GM21717 (cell line): ENCODE results near the gene TRIM4.
"Not testable (repeated sequence)": the region's sequence is repeated elsewhere in the genome, so short reads cannot be mapped to it uniquely, and the experiment has no call there.

ENCODE experiments used
- ATAC-seq: cut with Tn5 transposase; IDR thresholded peaks from one replicate; pipeline ENCODE4 v1.9.1; 2021; ENCODE audit warnings: mild to moderate bottlenecking, moderate library complexity; ENCODE audit not compliant: unreplicated experiment

Gene TRIM4

DNA sequence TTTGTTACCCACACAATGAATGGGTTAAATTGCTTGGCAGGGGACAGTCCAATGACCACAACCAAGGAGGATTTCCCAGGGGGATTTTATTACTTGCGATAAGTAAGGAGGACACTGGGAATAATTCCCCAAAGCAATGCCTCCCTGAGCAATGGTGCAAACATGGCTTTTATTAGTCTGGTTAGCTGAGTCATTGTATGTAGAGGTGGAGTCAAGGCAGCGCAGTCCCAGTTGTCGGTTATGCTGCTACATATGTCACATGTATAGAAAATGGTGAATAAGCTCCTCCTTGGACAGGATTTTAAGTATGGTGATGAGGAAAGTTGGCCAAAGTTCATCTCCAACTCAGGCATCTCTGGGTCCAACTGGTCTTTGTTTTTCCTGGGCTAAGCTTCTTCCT, 3.9 kb upstream of the TRIM4 start:
- ATAC-seq = no peak

DNA sequence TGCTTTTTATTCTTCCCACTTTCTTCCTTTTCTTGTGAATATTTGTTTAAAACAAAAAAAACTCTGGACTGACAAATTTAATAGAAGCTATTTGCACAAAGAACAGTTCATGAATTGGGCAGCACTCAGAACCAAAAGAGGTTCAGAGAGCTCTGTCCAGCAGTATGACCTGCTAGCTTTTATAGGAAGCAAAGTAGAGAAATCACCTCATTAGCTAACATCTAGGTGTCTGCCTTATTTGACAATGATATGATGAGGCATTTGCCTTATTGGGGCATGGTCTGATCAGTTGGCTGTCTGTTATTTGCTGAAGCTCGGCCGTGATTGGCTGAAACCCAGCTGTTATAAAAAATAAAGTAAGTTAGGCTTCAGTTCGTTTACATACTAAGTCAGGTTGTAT, 819 bp upstream of the TRIM4 start:
- no peak for ATAC-seq

DNA sequence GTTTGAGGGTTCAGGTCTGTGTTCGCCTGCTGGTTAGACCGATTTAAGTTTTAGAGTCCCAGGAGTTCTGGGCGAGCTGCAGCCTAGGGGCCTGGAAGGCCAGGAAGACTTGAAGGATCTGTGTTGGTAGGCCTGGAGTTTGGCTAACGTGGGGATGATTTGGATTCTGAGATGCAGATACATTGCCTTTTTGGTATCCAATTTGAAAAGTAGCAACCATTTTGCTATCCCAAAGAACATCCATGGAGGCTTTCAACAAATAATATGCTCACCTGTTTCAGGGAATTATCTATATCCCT, 433 bp upstream of the TRIM4 start:
- no peak for ATAC-seq

DNA sequence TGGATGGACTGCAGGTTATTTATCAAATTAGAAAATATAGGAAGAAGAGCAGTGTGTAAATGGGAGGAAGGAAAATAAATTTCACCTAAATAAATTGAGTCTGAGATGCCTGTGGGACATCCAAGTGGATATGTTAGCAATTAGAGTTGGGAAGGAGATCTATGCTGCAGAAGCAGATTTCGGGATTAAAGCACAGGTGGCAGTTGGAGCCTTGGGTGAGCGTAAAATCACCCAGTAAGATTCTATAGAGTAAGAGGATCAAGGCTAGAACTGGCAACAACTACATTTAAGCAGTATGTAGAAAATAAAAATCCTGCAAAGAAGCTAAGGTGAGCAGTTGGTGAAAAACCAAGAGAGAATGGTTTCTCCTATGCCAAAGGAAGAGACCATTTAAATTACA, 8.4 kb downstream of the TRIM4 start:
- no peak for ATAC-seq

DNA sequence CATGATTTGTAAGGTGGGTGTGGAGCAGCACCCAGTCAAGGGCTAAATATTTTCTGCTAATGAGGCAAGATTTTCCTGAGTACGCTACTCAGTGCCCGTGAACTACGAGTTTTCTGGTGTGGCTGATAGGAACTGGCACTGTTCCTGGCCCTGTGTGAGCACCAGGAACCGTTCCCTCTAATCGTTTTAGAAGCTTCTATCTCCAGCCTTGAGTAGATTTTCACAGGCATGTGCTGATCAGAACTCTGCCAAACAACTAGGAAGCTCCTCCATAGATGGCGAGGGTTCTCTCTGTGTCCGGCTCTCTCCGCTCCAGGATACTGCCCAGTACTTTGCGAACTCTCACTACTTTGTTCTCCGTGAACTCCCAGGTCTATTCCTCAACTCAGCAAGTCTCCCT, 17.7 kb downstream of the TRIM4 start:
- no peak for ATAC-seq

DNA sequence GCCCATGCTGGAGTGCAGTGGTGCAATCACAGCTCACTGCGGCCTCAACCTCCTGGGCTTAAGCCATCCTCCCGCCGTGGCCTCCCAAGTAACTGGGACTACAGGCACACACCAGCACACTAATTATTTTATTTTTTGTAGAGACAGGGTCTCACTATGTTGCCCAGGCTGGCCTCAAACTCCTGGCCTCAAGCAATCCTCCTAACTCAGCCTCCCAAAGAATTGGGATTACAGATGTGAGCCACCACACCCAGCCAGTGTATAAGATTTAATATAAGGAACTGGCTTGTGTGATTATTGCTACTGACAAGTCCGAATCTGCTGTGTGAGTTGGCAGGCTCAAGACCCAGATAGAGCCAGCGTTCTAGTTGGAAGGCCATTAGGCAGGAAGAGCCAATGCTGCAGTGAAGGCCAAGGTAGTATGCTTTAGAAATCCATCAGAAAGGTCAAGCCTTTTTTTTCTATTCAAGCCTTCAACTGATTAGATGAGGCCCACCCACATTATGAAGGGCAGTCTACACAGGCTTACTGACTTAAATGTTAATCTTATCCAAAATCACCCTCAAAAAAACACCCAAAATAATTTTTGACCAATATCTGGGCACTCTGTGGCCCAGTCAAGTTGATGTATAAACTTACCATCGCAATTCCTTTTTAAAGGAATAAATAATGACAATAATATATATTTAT, 19.4 kb downstream of the TRIM4 start:
- ATAC-seq = no peak

DNA sequence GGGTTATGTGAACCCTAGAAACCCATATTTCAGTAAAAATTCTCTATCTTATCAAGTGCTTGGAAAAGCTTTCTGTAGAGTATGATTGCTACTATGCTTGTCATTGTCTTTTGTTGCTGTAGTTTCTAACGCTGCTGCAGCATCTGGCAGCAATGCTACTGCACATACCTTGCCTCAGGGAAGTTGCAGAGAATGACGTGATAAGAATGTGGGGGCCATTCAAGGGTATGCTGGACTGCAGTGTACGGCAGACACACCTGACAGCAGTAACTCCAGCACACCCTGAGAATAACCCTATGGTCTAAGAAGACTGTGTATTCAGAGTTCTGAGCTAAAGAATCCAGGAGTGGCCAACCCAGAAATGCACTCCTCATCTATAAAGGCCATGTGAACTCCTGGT, 20.5 kb downstream of the TRIM4 start:
- no peak for ATAC-seq

DNA sequence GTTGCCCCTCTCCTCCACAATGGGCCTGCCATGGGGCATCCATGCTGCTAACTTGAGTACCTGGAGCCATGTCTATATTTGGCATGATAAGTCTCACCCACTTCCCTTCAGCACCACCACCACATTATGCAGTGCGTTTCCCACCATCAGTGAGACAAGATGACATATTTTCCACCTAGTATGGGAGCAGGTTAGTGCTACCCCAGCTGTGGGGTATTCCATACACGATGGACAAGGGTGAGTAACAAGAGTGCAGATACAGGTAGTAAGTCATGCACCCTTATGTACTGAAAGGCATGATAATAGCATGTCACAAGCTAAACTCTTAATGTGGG, 21.3 kb downstream of the TRIM4 start:
- no peak for ATAC-seq

DNA sequence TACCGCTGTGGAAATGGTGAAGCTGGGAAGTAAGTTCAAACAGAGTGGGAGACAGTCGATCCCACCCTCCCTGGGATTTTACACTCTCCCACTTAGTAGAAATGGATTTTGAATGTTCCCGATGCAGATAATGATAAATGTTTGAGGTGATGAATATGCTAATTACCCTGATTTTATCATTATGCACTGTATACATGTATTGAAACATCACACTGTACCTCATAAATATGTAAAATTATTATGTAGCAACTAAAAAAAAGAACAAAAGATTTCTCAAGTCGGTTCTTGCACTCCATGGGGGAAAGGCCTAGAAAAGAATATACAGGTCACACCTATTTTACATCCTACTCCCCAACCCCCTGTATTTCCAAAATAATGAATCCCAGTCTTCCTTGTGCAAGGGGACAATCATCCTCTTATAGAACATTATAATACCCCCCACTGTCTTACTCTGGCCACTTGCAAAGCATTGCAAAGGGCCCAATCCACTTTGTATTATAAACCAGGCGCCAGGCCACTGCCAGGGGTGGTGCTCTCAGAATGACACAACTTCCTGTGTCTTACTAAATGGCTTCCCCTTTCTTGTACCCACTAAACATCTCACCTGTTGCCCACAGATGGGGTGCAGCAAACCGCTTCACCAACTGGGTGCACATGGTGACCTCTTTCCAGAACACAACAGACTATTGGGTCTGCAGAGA, 21.9 kb downstream of the TRIM4 start:
- ATAC-seq = no peak

DNA sequence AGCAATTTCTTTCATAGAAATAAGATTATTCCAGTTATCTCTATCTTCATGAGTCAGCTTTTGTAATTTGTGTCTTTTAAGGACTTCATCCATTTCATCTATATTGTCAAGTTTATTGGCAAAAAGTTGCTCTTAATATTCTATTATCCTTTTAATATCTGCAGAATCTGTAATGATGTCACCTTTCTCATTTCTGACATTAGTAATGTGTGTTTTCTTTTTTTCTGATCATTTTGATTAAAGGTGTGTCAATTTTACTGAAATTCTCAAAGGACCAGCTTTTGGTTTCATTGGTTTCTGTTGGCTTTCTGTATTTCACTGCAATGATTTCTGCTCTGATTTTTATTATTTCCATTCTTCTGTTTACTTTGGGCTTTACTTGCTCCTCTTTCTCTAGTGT, 24.6 kb downstream of the TRIM4 start:
- ATAC-seq = no peak

DNA sequence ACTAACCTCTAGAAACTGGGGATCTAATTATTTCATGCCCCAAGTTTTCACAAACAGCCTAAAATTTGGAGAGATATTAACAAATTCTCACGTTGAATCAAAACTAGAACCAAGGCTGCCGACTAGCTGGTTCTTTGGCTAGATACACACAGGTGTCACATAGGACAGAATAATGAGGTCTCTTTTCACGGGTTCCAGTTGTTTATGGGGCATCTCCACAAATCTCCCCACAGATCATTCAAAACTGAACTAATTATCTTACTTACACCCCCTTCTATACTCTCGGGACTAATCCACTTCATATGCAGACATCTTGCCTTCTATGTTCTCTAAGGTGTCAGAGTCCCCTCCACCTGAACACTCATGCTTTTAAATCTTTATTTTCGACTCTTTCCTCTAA, 26.1 kb downstream of the TRIM4 start:
- ATAC-seq = no peak

DNA sequence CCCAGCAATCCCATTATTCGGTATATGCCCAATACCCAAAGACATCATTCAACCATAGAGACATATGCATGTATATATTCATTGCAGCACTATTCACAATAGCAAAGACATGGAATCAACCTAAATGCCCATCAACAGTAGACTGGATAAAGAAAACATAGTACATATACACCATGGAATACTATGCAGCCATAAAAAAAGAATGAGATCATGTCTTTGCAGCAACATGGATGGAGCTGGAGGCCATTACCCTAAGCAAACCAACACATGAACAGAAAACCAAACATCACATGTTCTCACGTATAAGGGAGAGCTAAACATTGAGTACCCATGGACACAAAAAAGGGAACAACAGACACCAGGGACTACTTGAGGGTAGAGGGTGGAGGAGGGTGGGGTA, 29.0 kb downstream of the TRIM4 start:
- ATAC-seq = not testable (repeated sequence)

DNA sequence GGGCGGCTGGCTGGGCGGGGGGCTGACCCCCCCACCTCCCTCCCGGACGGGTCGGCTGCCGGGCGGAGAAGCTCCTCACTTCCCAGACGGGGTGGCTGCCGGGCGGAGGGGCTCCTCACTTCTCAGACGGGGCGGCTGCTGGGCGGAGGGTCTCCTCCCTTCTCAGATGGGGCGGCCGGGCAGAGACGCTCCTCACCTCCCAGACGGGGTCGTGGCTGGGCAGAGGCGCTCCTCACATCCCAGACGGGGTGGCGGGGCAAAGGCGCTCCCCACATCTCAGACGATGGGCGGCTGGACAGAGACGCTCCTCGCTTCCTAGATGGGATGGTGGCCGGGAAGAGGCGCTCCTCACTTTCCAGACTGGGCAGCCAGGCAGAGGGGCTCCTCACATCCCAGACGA, 31.0 kb downstream of the TRIM4 start:
- not testable (repeated sequence) for ATAC-seq

DNA sequence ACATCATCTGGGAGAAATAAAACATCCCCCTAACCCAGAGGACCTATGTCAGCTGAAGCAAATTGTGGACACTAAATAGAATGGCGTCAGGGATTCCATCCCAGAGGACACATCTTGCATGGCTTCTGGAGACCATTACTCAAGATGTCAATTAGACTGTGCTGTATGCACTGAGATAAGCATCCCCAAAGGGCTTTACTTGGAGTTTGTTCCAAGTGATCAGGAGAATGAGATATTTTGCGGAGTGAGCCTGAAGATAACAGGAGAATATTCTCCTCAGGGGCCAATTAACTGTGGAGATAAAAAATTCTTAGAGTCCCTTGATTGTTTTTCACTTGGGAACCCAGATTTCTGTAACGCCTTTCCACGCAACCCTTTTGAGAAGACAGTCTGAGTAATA, 38.0 kb downstream of the TRIM4 start:
- no peak for ATAC-seq

DNA sequence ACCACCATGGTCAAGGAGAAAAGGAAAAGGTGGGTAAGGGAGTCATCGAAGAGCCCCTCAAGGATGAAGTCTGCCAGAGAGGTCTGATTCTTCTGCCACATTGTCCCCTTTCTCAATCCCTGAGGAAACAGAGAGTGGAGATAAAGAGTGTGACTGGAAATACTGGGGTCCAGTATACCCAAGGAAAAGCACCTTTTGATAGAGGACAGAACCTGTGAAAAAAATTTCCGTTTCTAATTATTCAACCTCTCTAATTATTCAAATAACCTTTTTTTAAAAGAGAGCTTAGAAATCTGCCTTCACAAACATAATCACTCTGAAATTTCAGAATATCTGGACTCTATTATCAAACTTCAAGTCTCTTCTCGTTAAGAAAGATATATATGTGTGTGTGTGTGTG, 42.4 kb downstream of the TRIM4 start, which contains the start of gene OR2AE1:
TSS of gene OR2AE1 (minus strand) at position 101 of the 400 bp plus-strand sequence. CDS start at position 101, 0 bp downstream.
- ATAC-seq = no peak

DNA sequence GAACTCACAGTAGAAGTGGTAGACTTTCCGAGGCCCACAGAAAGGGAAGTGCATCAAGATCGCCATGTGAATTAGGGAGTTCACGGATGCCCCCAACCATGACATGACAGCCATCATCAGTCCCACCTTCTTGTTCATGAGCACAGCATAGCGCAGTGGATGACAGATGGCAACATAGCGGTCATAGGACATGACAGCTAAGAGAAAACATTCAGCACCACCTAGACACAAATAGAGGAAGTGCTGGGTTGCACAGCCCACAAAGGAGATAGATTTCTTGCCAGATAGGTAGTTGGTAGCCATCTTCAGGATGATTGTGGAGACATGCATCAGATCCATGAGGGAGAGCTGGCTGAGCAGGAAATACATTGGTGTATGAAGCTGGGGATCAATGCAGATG, 42.8 kb downstream of the TRIM4 start:
- no peak for ATAC-seq

DNA sequence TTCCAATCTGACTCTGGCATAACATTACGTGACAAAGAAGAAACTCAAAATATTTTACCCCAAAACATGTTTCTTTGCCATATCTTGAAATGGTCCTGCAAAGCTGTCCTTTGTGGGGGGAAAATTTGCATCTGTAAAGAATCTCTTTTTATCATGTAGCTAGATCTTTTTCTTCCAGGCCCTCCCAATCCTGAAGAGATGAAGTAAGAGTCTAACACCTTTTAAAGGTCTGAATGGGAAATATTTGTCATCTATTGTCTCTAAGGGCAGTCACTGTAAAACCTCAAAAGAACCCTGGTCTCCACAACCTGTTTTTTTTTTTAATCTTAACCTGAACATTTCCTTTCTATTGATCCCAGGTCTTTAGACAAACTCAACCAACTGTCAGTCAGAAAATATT, 51.1 kb downstream of the TRIM4 start:
- no peak for ATAC-seq

DNA sequence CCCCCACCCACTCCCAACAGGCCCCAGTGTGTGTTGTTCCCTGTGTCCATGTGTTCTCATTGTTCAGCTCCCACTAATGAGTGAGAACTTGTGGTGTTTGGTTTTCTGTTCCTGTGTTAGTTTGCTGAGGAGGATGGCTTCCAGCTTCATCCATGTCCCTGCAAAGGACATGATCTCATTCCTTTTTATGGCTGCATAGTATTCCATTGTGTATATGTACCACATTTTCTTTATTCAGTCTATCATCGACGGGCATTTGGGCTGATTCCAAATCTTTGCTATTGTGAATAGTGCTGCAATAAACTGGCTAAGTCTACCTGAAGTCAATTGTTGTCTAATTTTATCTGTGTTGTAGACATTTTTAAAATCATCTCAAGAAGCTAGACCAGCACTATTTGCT, 51.9 kb downstream of the TRIM4 start:
- not testable (repeated sequence) for ATAC-seq

DNA sequence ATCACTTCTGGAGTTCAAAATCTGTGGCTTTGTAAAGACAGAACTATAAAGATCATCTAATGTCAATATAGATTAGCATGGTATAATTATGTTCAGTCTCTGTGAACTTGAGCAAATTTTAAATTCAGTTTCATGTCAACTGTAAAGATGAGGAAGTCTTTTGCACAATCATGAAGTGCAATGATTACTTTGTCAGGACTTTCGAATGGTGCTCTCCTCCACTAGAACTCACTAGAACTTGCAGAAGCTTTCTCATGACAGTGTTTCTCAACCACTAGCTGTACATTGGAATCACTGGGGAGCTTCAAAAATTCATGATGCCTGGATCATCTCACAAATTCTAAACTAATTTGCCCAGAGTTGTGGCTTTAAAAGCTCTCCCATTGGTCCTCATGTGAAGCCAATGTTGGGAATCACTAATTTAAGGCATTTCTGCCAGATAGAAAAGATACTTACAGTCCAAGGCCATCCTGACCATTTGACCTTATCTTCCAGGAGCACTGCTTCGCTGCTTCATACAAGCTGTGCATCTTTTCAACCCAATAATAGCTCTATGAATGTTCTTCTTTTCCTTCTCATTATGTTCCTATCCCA, 55.4 kb downstream of the TRIM4 start:
- no peak for ATAC-seq

DNA sequence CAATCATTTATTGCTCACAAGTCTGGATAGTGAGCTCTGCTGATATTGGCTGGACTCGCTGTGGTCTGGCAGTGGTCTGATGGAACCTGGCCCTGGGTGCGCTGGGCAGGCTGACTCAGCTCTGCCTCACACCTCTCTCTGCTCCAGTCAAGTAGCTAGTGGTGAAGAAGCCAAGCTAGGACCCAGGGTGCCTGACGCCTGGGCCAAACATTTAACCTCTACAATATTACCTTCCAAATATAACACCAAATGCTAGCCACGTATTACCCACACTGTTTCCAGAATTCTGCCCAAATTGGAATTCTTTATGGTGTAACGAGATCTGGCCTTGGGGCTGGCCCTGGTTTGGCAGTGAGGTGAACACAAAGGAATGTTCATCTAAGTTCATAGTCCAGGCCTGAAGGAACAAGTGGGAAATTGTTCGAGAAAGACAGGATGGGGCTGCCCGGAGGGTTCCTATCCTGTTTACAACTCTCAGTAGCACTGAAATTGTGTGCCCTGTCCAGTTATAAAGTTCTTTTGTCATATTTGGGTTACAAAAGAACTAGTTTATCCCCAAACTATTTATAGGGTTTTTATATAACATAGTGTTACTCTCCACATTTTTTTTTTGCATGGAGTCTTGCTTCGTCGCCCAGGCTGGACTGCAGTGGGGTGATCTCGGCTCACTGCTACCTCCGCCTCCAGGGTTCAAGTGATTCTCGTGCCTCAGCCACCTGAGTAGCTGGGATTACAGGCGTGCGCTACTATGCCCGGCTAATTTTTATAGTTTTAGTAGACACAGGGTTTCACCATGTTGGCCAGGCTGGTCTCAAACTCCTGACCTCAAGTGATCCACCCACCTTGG, 58.8 kb downstream of the TRIM4 start:
- ATAC-seq = no peak

DNA sequence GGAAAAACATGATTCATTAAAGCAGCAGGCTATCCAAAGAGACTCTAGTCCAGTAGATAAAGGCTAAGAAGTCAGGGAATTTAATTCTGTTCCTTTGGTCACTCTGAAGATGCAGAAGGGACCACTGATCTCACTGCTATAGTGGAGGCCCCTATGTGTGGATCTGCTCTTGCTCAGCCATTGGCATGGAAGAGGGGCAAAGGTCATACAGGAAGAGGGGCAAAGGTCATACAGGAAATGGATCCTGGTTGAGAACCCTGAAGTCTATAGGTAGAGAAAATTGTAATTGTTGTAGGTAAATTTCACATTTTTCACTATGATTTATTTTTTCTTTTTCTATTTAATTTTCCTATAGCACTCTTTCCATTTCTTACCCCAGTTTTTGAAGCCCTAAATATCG, 64.1 kb downstream of the TRIM4 start:
- no peak for ATAC-seq
